ENCODE measurements around the gene ZNF385C.

ZNF385C gene

GRCh38 chr17:42065201-42065600 is 33.1 kb downstream of the ZNF385C start:
- Histone ChIP-seq H3K4me1 (ENCODE audit: low read length) (peaks cover 15% of the 10 kb centered on the region), H3K79me2 (ENCODE audit: low read length) (no peaks in the 10 kb centered on the region), H3K9ac (ENCODE audit: low read length) (no peak overlapping the region), H2AFZ (ENCODE audit: low read length) (no peak overlapping the region), H3K9me2 (replicated peaks; ENCODE audit: insufficient read depth, low read length) (no peaks in the 10 kb centered on the region), H3K27ac (ENCODE audit: low read length) (no peak overlapping the region), H3F3A (ENCODE audit: insufficient read depth, low read length) (peaks cover 9% of the 10 kb centered on the region), H3K4me2 (ENCODE audit: low read depth, low read length) (no peak overlapping the region), H3K4me3 (ENCODE audit: low read length) (no peak overlapping the region), H3K27me3 (replicated peaks; ENCODE audit: insufficient read depth, low read length) (no peaks in the 10 kb centered on the region), H3K36me3 (replicated peaks; ENCODE audit: insufficient read depth, low read length) (no peaks in the 10 kb centered on the region), H4K20me1 (ENCODE audit: insufficient read depth, low read length) (no peaks in the 10 kb centered on the region), H3K9me3 (replicated peaks; ENCODE audit: insufficient read depth, low read length) (no peaks in the 10 kb centered on the region)
- no peak for TF ChIP-seq EZH2 (optimal IDR thresholded peaks at IDR 0.05; ENCODE audit: low read depth, low read length)
- TF ChIP-seq EZH2phosphoT487 (IDR thresholded peaks at IDR 0.05; ENCODE audit: low read length): no peak
- no peak for TF ChIP-seq CTCF (IDR thresholded peaks at IDR 0.05; ENCODE audit: low read length)
- peak; percentile 29 for DNase-seq

- Histone ChIP-seq H3K27me3 (replicated peaks; ENCODE audit: insufficient read depth, low read length) (no peaks in the 10 kb centered on the region), H3K4me3 (ENCODE audit: low read length) (no peak overlapping the region), H3K36me3 (replicated peaks; ENCODE audit: insufficient read depth, low read length) (no peaks in the 10 kb centered on the region), H3K4me2 (ENCODE audit: low read depth, low read length) (no peak overlapping the region), H3K9ac (ENCODE audit: low read length) (no peak overlapping the region), H2AFZ (ENCODE audit: low read length) (no peak overlapping the region), H3K9me3 (replicated peaks; ENCODE audit: insufficient read depth, low read length) (no peaks in the 10 kb centered on the region), H3F3A (ENCODE audit: insufficient read depth, low read length) (peaks cover 9% of the 10 kb centered on the region), H3K9me2 (replicated peaks; ENCODE audit: insufficient read depth, low read length) (no peaks in the 10 kb centered on the region), H3K4me1 (ENCODE audit: low read length) (peaks cover 15% of the 10 kb centered on the region), H3K79me2 (ENCODE audit: low read length) (no peaks in the 10 kb centered on the region), H4K20me1 (ENCODE audit: insufficient read depth, low read length) (no peaks in the 10 kb centered on the region), H3K27ac (ENCODE audit: low read length) (no peak overlapping the region)
- TF ChIP-seq EZH2phosphoT487 (IDR thresholded peaks at IDR 0.05; ENCODE audit: low read length) (no peak), CTCF (IDR thresholded peaks at IDR 0.05; ENCODE audit: low read length) (no peak), EZH2 (optimal IDR thresholded peaks at IDR 0.05; ENCODE audit: low read depth, low read length) (no peak)
- no peak for DNase-seq
Measured at GRCh38 chr17:42062681-42063080, 35.6 kb downstream of the ZNF385C start.

GRCh38 chr17:42061646-42062487 is 36.4 kb downstream of the ZNF385C start:
- Histone ChIP-seq H3K4me3 (ENCODE audit: low read length) (no peak overlapping the region), H3K9me2 (replicated peaks; ENCODE audit: insufficient read depth, low read length) (no peaks in the 10 kb centered on the region), H3K27ac (ENCODE audit: low read length) (no peak overlapping the region), H4K20me1 (ENCODE audit: insufficient read depth, low read length) (no peaks in the 10 kb centered on the region), H3F3A (ENCODE audit: insufficient read depth, low read length) (peaks cover 9% of the 10 kb centered on the region), H3K79me2 (ENCODE audit: low read length) (no peaks in the 10 kb centered on the region), H2AFZ (ENCODE audit: low read length) (no peak overlapping the region), H3K9ac (ENCODE audit: low read length) (no peak overlapping the region), H3K27me3 (replicated peaks; ENCODE audit: insufficient read depth, low read length) (no peaks in the 10 kb centered on the region), H3K4me1 (ENCODE audit: low read length) (peaks cover 15% of the 10 kb centered on the region), H3K9me3 (replicated peaks; ENCODE audit: insufficient read depth, low read length) (no peaks in the 10 kb centered on the region), H3K36me3 (replicated peaks; ENCODE audit: insufficient read depth, low read length) (no peaks in the 10 kb centered on the region), H3K4me2 (ENCODE audit: low read depth, low read length) (no peak overlapping the region)
- DNase-seq: no peak
- TF ChIP-seq EZH2 (optimal IDR thresholded peaks at IDR 0.05; ENCODE audit: low read depth, low read length) (no peak), CTCF (IDR thresholded peaks at IDR 0.05; ENCODE audit: low read length) (no peak), EZH2phosphoT487 (IDR thresholded peaks at IDR 0.05; ENCODE audit: low read length) (no peak)

Measured in MM.1S (cell line).